ENCODE data around the gene CSTB. TPM values are rescaled to one million over a fixed set of nuclear protein-coding genes. Genes with fewer than 3 reads are reported as not detected.

Gene CSTB
- polyA plus RNA-seq, 1 experiment, result 58.2 TPM

DNA sequence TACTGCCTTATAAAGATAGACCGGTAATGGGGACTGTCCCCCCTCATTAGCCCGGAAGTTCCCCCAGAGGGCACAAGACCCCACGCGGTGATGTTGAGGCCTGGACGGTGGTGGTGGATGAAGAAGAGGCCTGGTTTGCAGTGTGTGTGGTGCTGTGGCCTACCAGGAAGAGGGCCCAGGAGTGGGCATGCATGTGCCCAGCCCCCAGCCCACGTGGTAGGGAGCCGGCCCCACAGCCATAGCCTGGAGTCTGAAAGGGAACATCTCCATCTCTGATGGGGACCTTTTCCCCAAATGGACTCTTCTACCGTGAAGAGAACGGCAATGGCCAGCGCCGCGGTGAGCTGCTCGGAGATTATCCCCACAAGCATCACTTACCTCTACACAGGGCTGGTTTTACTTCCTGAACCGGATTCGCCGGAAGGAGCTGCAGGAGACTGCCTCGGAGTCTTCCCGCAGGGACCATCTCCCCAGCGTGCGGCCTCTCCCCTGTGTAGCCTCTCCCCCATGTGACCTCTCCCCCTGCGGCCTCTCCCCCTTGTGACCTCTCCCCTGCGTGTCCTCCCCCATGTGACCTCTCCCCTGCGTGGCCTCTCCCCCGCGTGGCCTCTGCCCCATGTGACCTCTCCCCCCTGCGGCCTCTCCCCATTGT lies 33.9 kb upstream of the CSTB start:
- POLR2A ChIA-PET, result no interaction called here
- no peak for DNase-seq (ENCODE audit: low read depth)
- CTCF ChIA-PET, result interaction anchor here (1.0 to 1.8 kb wide), 15 partner anchors 9 to 488 kb away, joined by 3 to 10 read pairs (median 4); no protein-coding TSS in a partner anchor
- Histone ChIP-seq H3K4me3 (ENCODE audit: low read depth, low read length) (no peak overlapping the region), H3K36me3 (ENCODE audit: control insufficient read depth, insufficient read depth, low read length) (no peaks in the 10 kb centered on the region), H3K27me3 (ENCODE audit: control insufficient read depth, insufficient read depth, low read length) (0 out of 2 replicates have a peak, but pooled peaks cover 1% of the 10 kb centered on the region)
- TF ChIP-seq, protein P1, sequence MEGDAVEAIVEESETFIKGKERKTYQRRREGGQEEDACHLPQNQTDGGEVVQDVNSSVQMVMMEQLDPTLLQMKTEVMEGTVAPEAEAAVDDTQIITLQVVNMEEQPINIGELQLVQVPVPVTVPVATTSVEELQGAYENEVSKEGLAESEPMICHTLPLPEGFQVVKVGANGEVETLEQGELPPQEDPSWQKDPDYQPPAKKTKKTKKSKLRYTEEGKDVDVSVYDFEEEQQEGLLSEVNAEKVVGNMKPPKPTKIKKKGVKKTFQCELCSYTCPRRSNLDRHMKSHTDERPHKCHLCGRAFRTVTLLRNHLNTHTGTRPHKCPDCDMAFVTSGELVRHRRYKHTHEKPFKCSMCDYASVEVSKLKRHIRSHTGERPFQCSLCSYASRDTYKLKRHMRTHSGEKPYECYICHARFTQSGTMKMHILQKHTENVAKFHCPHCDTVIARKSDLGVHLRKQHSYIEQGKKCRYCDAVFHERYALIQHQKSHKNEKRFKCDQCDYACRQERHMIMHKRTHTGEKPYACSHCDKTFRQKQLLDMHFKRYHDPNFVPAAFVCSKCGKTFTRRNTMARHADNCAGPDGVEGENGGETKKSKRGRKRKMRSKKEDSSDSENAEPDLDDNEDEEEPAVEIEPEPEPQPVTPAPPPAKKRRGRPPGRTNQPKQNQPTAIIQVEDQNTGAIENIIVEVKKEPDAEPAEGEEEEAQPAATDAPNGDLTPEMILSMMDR (IDR thresholded peaks at IDR 0.05; ENCODE audit: insufficient read depth, low read depth, low read length), result no peak

DNA sequence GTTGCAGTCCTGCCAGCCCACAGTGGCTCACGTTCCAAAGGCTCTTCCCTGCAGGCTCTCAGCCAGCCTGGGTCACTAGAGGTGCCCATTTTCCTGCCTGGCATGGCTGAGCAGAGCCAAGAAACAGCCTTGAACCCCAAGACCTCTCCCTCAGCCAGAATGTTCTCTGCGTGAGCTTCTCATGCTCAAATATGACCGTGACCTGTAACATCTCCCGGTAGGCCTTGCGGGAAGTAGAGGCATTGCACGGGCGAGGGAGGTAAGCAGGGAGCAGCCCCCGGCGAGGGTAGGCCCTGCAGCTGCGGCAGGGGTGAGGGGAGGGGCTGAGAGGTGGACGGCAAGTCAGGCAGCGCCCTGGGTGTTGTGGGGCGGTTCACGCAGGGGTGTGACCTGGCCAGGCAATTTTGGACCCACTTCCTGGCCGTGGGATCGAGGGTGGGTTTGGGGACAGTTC lies 33.3 kb upstream of the CSTB start:
- Histone ChIP-seq H3K4me3 (ENCODE audit: low read depth, low read length) (no peak overlapping the region), H3K27me3 (ENCODE audit: control insufficient read depth, insufficient read depth, low read length) (0 out of 2 replicates have a peak, but pooled peaks cover 1% of the 10 kb centered on the region), H3K36me3 (ENCODE audit: control insufficient read depth, insufficient read depth, low read length) (peaks cover under 1% of the 10 kb centered on the region)
- no peak for DNase-seq (ENCODE audit: low read depth)
- CTCF ChIA-PET, result no interaction called here
- TF ChIP-seq, protein P1 (IDR thresholded peaks at IDR 0.05; ENCODE audit: insufficient read depth, low read depth, low read length), result no peak
- POLR2A ChIA-PET, result no interaction called here

DNA sequence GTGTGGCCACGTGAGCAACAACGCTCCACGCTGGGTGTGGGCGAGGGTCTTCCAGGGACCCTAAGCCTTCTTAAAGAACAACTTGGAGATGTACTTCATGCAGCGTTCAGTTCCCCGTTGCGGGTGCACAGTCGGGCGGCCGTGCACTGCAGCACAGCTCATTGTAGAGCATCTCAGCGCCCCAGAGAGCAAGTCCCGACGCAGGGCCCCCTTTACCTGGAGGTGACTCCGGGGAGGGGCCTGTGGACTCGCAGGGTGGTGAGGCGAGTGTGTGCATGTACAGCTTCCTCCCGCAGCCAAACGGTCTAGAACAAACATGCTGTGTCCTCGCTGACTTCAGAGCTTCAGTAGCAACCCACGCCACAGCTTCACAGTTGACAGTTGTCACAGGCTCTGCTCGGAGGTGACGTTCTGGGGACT lies 32.7 kb upstream of the CSTB start:
- no peak for DNase-seq (ENCODE audit: low read depth)
- Histone ChIP-seq H3K4me3 (ENCODE audit: low read depth, low read length) (no peak overlapping the region), H3K36me3 (ENCODE audit: control insufficient read depth, insufficient read depth, low read length) (peaks cover 4% of the 10 kb centered on the region), H3K27me3 (ENCODE audit: control insufficient read depth, insufficient read depth, low read length) (no peaks in the 10 kb centered on the region)
- TF ChIP-seq, protein P1 (IDR thresholded peaks at IDR 0.05; ENCODE audit: insufficient read depth, low read depth, low read length), result no peak
- CTCF ChIA-PET, result interaction anchor here (1.3 kb wide), 1 partner anchor 19 kb away, joined by 3 read pairs; the partner anchor contains the start of gene RRP1
- POLR2A ChIA-PET, result no interaction called here

DNA sequence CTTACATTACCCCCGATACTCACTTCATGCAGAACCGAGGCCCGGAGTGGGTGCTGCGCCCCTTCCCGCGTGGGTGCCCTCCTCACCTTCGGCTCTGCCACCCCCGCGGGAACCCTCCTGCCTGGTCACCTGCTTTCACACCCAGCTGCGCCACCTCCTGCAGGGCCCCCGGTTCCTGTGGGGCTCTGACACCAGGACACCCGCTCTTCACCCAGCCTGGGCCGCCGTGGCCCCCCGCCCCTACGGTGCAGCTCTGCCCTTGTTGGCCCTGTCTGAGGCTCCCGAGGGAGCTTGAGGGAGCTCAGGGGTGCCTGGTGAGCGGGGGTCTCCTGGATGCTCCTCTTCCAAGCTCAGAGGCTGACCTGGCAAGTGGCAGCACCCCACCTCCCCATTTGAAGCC lies 32.3 kb upstream of the CSTB start:
- no peak overlapping the region for H3K4me3 ChIP-seq (ENCODE audit: low read depth, low read length)
- ChIA-PET POLR2A (no interaction called here), CTCF (interaction anchor here (1.3 kb wide), 1 partner anchor 19 kb away, joined by 3 read pairs; the partner anchor contains the start of gene RRP1)
- no peak for DNase-seq (ENCODE audit: low read depth)
- TF ChIP-seq, protein P1 (IDR thresholded peaks at IDR 0.05; ENCODE audit: insufficient read depth, low read depth, low read length), result no peak
- H3K27me3 ChIP-seq (ENCODE audit: control insufficient read depth, insufficient read depth, low read length), result no peaks in the 10 kb centered on the region
- peaks cover 5% of the 10 kb centered on the region for H3K36me3 ChIP-seq (ENCODE audit: control insufficient read depth, insufficient read depth, low read length)

DNA sequence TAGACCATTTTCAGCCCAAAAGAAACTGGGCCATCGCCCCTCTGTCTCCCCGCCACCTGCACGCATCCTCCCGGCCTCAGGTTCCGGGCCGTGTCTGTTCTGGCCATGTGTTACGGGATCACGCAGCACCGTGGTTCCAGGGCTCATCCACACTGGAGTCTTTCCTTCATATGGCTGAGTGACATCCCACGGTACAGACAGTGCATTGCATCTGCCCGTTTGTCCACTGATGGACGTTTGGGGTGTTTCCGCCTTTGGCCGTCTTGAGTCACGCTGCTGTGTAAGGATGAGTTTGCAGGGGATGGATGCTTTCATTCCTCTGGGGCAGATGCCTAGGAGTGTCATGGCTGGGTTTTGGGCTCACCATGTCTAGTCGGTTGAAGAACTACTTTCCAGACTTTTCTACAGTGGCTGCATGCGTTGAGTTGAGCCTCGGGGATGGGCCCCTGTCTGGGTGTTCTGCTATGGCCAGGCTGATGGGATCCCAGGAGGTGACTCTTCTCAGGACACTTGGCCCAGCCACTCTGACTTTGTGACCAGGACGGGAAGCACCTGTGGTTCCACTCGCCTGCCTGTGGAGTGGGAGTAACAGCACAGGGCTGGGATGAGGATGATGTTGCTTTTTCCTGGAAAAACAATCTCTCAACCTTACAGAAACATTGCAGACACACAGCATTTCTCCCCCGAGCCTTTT lies 30.1 kb upstream of the CSTB start:
- no peak for DNase-seq (ENCODE audit: low read depth)
- Histone ChIP-seq H3K4me3 (ENCODE audit: low read depth, low read length) (no peak overlapping the region), H3K27me3 (ENCODE audit: control insufficient read depth, insufficient read depth, low read length) (no peaks in the 10 kb centered on the region), H3K36me3 (ENCODE audit: control insufficient read depth, insufficient read depth, low read length) (peaks cover 18% of the 10 kb centered on the region)
- ChIA-PET CTCF (no interaction called here), POLR2A (no interaction called here)
- TF ChIP-seq, protein P1 (IDR thresholded peaks at IDR 0.05; ENCODE audit: insufficient read depth, low read depth, low read length), result no peak
